Stimulated activated CD4-positive, alpha-beta T cell treated with anti-CD3 and anti-CD28 coated beads, Interleukin-1b, Interleukin-23, amount 100 ng/mL, for 1 hour (primary cell): ENCODE data around the gene VMP1.

Experiments
- DNase-seq, 2 donors: peaks; one replicate each; pipeline ENCODE4 v3.0.0-alpha.2; 2020; ENCODE audit warnings: low read depth in 2 of 2

VMP1 gene

GRCh38 chr17:59711936-59712335 lies 4.5 kb downstream of the VMP1 start:
- DNase-seq: no peak

- no peak for DNase-seq
Observed at GRCh38 chr17:59712862-59713261, 5.4 kb downstream of the VMP1 start.

GRCh38 chr17:59714255-59714654 lies 6.8 kb downstream of the VMP1 start:
- no peak for DNase-seq

- no peak for DNase-seq
Observed at GRCh38 chr17:59716427-59716826, 9.0 kb downstream of the VMP1 start.

DNA sequence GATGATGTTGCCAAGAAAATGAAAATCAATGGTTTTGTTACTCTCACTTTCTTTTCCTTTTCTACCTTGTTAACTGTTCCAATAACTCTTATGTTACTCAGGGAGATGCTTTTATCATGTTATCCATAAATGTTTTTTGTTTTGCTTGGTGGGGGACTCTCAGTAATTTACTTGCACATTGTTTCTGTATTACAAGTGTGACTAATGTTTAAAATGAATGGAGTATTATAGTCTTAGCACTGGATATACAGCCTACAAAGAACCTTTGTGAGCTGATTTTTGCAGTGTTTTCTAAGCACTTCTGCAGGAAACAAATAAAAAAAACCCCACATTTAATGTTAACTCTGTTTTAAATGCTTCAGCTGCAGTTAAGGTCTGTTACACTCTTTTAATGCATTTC lies 12.1 kb downstream of the VMP1 start:
- no peak for DNase-seq

DNA sequence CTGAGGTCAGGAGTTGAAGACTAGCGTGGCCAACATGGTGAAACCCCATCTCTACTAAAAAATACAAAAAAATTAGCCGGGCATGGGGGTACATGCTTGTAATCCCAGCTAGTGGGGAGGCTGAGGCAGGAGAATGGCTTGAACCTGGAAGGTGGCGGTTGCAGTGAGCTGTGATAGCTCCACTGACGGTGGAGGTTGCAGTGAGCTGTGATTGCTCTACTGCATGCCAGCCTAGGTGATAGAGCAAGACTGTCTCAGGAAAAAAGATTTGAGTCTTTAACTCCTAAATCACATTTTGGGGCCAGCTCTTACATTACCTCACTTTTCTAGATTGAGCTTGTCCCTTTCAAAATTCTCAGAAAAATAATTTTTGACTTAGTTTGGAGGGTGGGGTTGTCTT lies 15.2 kb downstream of the VMP1 start:
- no peak for DNase-seq

- DNase-seq: no peak
Observed at GRCh38 chr17:59723041-59723440, 15.6 kb downstream of the VMP1 start.

DNA sequence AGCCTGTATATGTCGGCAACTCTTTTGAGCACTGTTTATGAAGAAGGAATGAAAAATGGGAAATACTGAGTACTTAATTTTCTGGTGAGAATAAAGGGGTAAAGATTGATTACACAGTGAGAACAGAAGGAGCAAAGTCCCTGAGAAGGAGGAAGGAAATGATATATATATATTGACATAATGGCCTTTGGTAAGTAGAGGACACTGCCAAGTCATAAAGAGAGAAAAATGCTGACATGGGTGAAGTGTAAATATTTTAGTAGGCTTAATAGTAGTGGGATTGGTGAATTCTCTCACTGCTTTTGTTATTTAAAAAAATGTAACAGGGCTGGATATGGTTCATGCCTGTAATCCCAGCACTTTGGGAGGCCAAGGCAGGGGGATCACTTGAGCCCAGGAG lies 16.2 kb downstream of the VMP1 start:
- DNase-seq: no peak

DNA sequence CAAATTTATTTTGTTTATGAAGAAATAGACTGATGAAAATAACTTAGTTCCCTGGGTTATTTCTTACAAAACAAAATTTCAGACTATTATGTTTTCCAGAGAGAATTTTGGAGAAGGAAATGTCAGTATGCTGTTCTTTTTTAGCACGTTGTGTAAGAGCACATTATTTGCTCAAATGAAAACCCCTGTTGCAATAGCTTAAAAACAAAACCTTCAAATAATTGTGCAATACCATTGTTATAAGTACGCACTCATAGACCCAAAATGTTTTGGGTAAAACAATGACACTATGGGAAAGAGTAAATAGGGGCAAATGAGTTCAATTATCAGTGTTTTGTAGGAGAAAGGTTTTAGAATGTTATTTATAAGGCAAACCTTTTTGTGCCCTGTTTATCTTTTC lies 18.2 kb downstream of the VMP1 start:
- no peak for DNase-seq

GRCh38 chr17:59727817-59728533 lies 20.5 kb downstream of the VMP1 start:
- no peak for DNase-seq

- DNase-seq: no peak
Observed at GRCh38 chr17:59730268-59730834, 22.9 kb downstream of the VMP1 start.

DNA sequence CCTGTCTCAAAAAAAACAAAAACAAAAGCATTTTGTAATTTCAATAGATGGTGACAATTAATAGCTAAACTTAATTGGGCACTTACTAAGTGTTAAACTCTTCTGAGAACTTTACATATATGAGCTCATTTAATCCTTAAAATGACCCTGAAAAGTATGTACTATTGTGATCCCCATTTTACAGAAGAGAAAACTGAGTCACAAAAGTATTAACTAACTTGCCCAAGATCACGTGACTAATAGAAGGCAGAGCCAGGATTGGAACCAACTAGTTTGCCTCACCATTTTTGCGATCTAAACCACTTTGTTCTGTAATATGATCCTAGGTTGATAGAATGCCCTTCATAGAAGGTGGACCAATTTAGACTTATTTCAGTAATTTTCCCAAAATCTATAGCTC lies 26.2 kb downstream of the VMP1 start:
- no peak for DNase-seq

DNA sequence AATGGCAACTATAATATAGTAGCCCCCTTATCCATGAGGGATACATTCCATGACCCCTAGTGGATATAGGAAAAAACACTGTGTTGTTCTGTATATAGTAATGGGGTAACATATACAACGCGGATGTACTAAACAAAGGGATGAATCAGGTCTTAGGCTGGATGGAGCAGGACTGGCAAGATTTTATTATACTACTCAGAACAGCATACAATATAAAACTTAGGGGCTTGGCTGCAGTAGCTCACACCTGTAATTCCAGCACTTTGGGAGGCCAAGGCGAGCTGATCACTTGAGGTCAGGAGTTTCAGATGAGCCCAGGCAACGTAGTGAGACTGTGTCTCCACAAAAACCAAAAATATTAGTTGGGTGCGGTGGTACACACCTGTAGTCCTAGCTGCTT lies 26.8 kb downstream of the VMP1 start:
- DNase-seq: no peak

DNA sequence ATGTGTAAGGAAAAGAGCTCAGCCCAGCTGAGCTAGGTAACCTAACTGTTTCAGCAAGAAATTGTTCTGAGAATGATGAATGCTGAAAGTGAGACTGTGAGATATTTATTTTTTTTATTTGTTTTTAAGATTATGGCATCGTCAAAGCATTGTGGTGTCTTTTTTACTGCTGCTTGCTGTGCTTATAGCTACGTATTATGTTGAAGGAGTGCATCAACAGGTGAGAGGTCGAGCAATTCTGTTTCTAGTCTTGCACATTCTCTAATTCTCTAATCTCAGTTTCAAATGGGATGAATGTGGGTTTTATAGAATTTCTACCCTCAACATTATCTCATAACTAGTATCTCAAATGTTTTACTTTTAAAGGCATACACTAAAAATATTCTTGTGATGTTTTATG lies 29.9 kb downstream of the VMP1 start:
- DNase-seq: no peak

DNA sequence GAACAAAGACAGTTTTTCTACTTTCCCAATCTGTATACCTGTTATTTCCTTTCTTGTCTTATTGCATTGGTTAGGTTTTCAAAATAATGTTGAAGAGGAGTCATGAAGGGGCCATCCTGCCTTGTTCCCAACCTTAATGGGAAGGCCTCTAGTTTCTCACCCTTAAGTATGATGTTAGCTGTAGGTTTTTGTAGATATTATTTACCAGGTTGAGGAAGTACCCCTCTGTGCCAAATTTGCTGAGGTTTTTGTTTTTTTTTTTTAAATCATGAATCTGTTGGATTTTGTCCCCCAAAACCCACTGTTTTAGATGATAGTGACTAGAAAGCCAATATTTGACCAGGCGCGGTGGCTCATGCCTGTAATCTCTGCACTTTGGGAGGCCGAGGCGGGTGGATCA lies 36.4 kb downstream of the VMP1 start:
- DNase-seq: no peak

GRCh38 chr17:59745040-59745439 lies 37.6 kb downstream of the VMP1 start:
- DNase-seq: no peak

DNA sequence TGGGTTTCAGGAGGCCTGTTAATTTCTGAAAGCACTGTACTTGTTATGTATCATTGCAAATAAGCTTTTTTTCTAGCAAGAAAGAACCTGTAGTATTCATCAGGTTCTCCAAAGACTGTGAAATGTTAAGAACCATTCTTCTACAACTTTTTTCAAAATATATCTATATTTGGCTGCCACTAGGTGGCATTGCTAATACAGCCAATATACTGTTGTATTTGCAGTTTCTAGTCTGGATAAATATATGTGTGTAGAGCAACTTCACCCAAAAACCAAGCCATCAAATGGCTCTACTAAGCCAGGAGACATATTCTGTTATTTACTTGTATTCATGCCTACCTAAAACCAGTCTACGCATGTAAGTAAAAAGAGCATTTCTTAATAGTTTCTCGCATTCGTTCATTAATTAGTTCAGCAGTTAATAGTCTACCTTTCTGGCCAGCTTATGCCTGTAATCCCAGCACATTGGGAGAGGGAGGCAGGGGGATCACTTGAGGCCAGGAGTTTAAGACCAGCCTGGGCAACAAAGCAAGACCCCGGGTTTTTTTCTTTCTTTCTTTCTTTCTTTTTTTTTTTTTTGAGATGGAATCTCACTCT lies 39.5 kb downstream of the VMP1 start:
- DNase-seq: no peak

GRCh38 chr17:59748591-59748990 lies 41.1 kb downstream of the VMP1 start:
- DNase-seq: no peak

GRCh38 chr17:59751955-59752413 lies 44.5 kb downstream of the VMP1 start:
- DNase-seq: no peak

DNA sequence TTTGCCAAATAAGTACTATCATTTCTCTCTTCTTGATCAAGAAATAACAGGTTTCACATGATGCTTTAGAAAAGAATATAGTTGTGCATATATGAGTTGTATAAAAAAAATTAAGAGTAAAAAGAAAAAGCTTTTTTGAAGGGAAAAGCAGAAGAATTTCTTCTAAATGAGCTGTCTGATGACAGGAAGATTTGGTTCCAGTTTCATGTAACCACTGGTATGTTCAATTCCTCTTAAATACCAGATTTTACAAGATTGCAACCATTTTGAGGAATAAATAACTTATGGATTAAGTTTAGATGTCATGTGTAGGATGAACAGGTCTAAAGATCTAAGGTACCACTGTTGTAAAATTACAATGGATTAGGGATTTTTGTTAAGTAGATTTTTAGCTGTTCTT lies 45.0 kb downstream of the VMP1 start:
- DNase-seq: no peak

DNA sequence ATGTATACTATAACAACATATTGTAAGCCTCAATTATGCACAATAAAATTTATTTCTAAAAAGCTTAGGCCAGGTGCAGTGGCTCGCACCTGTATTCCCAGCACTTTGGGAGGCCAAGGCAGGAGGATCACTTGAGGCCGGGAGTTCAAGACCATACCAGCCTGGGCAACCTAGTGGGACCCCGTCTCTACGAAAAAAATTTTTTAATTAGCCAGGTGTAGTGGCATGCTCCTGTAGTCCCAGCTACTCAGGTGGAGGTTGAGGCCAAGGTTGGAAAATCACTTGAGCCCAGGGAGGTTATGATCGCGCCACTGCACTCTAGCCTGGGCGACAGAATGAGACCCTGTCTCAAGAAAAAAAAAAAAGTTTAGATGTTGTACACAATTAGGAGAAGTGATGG lies 45.5 kb downstream of the VMP1 start:
- no peak for DNase-seq

DNA sequence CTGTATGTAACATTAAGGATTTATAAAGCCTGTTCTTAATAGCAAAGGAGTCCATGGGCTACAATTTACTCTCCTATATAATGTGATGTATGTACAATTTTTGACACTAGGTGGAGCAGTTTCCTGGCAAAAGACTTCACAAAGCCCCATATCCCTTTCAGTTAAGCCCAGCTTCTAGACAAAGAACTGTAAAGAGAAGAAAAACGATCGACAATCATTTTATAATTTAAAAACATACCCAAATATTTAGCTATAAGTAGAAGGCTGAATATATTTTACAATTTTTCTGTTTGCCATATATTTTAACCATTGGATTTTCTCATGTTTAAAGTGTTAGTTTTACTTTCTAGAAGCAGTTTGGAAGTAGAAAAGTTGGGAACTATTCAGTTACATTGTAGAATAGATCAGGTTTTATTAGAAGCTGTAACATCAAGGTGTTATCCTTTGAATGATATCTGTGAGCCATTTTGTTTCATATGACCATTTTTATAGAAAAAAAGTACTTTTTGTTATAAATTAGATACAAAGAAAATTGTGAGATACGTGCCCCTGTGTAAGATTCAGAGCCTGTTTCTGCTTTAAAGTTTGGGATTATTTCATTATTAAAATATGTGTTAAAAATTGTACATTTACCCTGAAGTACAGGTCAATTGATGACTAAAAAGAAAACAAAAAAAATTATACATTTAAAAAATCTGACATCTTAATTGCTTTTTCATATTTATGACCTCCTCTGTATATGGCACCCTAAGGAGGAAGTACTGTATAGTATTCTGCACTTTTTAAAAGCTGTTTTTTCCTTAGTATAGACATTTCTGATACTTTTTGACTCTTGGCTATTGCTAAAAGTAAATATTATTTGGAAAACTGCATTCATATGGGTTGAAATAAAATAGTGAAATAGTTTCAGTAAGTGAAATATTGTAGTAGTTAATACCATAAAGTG lies 46.3 kb downstream of the VMP1 start:
- DNase-seq: no peak
